Fibroblast of the aortic adventitia (primary cell): ENCODE data around the gene RASL12. TPM values are rescaled to one million over a fixed set of nuclear protein-coding genes. Genes with fewer than 3 reads are reported as not detected.
A peak's percentile ranks its signal among the peaks of the same experiment; 100 is the strongest.
"Not testable (repeated sequence)": the region's sequence is repeated elsewhere in the genome, so short reads cannot be mapped to it uniquely, and the experiment has no call there.

Experiments
- DNase-seq: peaks from one replicate; pipeline ENCODE4 v3.0.0-alpha.2; 2010; ENCODE audit warnings: low read depth
- H3K4me3 ChIP-seq: 2 replicates; pipeline ENCODE4 v1.5.1; 2011; ENCODE audit warnings: low read depth, mild to moderate bottlenecking, control low read depth, low read length, moderate library complexity
- CTCF ChIP-seq: IDR thresholded peaks from 2 replicates; pipeline ENCODE4 v1.5.1; 2011; ENCODE audit warnings: mild to moderate bottlenecking, low read length, control low read depth, inconsistent platforms; ENCODE audit not compliant: insufficient read depth
- total RNA-seq: library from RNA; depleted of rRNA; stranded (reverse); fragments of >200 nt; gene quantifications from 2 replicates; pipeline ENCODE4 v1.2.3, GENCODE V29; 2012; ENCODE audit warnings: low replicate concordance

The RASL12 gene
- total RNA-seq, 1 donor: 1.9 TPM

GRCh38 chr15:65028338-65028737, 39.5 kb downstream of the RASL12 start:
- H3K4me3 ChIP-seq: peak overlapping the region; percentile 86
- no peak for DNase-seq
- TF ChIP-seq CTCF: no peak

GRCh38 chr15:65027593-65027992, 40.2 kb downstream of the RASL12 start:
- H3K4me3 ChIP-seq: peak overlapping the region; percentile 86
- no peak for TF ChIP-seq CTCF
- DNase-seq: no peak

GRCh38 chr15:65026756-65027155, 41.0 kb downstream of the RASL12 start:
- H3K4me3 ChIP-seq: no peak overlapping the region
- no peak for TF ChIP-seq CTCF
- no peak for DNase-seq

- no peak for DNase-seq
These were observed 46.3 kb downstream of the RASL12 start for GRCh38 chr15:65021488-65021887.

GRCh38 chr15:65020419-65020818, 47.4 kb downstream of the RASL12 start:
- no peak for DNase-seq
- H3K4me3 ChIP-seq: no peak overlapping the region
- no peak for TF ChIP-seq CTCF

More at GRCh38 chr15:65021488-65021887, 46.3 kb downstream of the RASL12 start:
- no peak for TF ChIP-seq CTCF
- H3K4me3 ChIP-seq: no peak overlapping the region

GRCh38 chr15:65011198-65011597, 56.6 kb downstream of the RASL12 start:
- not testable (repeated sequence) for H3K4me3 ChIP-seq, DNase-seq

GRCh38 chr15:65008983-65009382, 58.8 kb downstream of the RASL12 start:
- peak; percentile 1 for TF ChIP-seq CTCF
- DNase-seq: no peak
- H3K4me3 ChIP-seq: no peak overlapping the region

- no peak overlapping the region for H3K4me3 ChIP-seq
- no peak for TF ChIP-seq CTCF
- DNase-seq: no peak
These were observed 60.9 kb downstream of the RASL12 start for GRCh38 chr15:65006876-65007275.
